Measurements from ENCODE around the gene MSMB.
"Not testable (repeated sequence)": the region's sequence is repeated elsewhere in the genome, so short reads cannot be mapped to it uniquely, and the experiment has no call there.

Gene MSMB

DNA sequence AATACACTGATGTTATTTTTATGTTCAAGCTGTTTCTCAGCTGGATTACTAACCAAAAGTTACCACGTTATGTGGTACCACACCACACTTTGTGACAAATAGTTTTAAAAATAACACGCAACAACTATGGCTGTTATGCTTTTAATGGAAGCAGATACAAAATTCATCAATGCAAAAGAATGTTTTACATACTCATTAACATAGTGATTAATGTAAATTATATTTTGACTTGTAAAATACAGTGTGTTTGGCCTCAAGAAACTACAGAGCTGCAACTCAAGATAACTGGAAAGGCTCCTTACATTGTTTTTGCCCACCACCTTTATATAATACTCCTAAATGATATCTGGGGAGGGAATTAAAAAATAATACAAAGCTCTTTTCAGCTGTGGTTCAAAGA is 41.1 kb downstream of the MSMB start:
- no peaks in the 10 kb centered on the region for H3K9me3 ChIP-seq (ENCODE audit: insufficient read depth, low read length)
- H3K9ac ChIP-seq (ENCODE audit: low read length) = no peak overlapping the region
- H3K27me3 ChIP-seq (ENCODE audit: low read length) = no peaks in the 10 kb centered on the region
- no peak for TF ChIP-seq EZH2phosphoT487 (conservative IDR thresholded peaks at IDR 0.05; ENCODE audit: low read length)
- peaks cover 34% of the 10 kb centered on the region; the same call in 1 of the 2 replicates for H3F3A ChIP-seq (ENCODE audit: insufficient read depth)
- H4K20me1 ChIP-seq (ENCODE audit: low read depth, low read length) = no peaks in the 10 kb centered on the region
- no peak overlapping the region for H2AFZ ChIP-seq (ENCODE audit: low read depth, low read length, severe bottlenecking)
- peaks cover 37% of the 10 kb centered on the region for H3K36me3 ChIP-seq (ENCODE audit: low read length)
- H3K27ac ChIP-seq (ENCODE audit: low read depth, low read length) = no peak overlapping the region
- H3K4me3 ChIP-seq (ENCODE audit: insufficient read depth, low read length, poor library complexity, severe bottlenecking) = no peak overlapping the region
- H3K4me2 ChIP-seq (ENCODE audit: low read depth, low read length, poor library complexity, severe bottlenecking) = no peak overlapping the region
- no peaks in the 10 kb centered on the region for H3K79me2 ChIP-seq (ENCODE audit: insufficient read depth, low read length)
- H3K9me2 ChIP-seq (replicated peaks; ENCODE audit: insufficient read depth, low read length) = no peaks in the 10 kb centered on the region

DNA sequence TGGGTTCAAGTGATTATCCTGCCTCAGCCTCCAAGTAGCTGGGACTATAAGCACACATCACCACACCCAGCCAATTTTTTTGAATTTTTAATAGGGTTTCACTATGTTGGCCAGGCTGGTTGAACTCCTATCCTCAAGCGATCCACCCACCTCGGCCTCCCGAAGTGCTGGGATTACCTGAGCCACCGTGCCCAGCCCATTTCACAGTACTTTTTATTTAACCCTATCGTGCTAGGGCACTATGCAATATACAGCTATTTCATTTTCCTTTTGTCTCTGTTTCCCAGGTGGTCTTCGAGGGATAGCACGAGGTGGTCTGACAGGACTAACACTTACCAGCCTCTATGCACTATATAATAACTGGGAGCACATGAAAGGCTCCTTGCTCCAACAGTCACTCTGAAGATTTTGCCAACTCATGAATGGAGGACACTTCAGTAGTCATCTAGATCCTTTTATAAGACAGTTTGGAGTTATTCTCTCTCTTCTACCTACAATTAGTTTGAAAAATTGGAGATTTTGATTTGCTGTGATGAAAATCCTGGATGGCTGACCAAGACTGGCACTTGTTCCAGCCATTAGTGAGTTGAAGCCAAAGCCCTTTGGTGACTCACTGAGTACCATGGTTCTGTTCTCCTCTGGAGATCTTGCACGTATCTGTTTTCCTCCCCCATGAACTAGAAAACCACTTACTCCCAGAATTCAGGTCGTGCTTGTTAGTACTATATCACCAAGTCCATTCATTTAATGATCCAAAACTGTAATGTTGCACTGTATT is 43.0 kb downstream of the MSMB start:
- no peaks in the 10 kb centered on the region for H3K27me3 ChIP-seq (ENCODE audit: low read length)
- H3K79me2 ChIP-seq (ENCODE audit: insufficient read depth, low read length) = no peaks in the 10 kb centered on the region
- H3F3A ChIP-seq (ENCODE audit: insufficient read depth) = peaks cover 32% of the 10 kb centered on the region; the same call in 1 of the 2 replicates
- no peaks in the 10 kb centered on the region for H3K9me3 ChIP-seq (ENCODE audit: insufficient read depth, low read length)
- H2AFZ ChIP-seq (ENCODE audit: low read depth, low read length, severe bottlenecking) = no peak overlapping the region
- no peaks in the 10 kb centered on the region for H4K20me1 ChIP-seq (ENCODE audit: low read depth, low read length)
- no peak overlapping the region for H3K4me2 ChIP-seq (ENCODE audit: low read depth, low read length, poor library complexity, severe bottlenecking)
- TF ChIP-seq, protein P1, sequence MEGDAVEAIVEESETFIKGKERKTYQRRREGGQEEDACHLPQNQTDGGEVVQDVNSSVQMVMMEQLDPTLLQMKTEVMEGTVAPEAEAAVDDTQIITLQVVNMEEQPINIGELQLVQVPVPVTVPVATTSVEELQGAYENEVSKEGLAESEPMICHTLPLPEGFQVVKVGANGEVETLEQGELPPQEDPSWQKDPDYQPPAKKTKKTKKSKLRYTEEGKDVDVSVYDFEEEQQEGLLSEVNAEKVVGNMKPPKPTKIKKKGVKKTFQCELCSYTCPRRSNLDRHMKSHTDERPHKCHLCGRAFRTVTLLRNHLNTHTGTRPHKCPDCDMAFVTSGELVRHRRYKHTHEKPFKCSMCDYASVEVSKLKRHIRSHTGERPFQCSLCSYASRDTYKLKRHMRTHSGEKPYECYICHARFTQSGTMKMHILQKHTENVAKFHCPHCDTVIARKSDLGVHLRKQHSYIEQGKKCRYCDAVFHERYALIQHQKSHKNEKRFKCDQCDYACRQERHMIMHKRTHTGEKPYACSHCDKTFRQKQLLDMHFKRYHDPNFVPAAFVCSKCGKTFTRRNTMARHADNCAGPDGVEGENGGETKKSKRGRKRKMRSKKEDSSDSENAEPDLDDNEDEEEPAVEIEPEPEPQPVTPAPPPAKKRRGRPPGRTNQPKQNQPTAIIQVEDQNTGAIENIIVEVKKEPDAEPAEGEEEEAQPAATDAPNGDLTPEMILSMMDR (IDR thresholded peaks at IDR 0.05; ENCODE audit: insufficient read depth, low read length, poor library complexity, severe bottlenecking) = no peak
- TF ChIP-seq EZH2phosphoT487 (conservative IDR thresholded peaks at IDR 0.05; ENCODE audit: low read length) = no peak
- no peaks in the 10 kb centered on the region for H3K9me2 ChIP-seq (replicated peaks; ENCODE audit: insufficient read depth, low read length)
- no peak overlapping the region for H3K27ac ChIP-seq (ENCODE audit: low read depth, low read length)
- peaks cover 33% of the 10 kb centered on the region for H3K36me3 ChIP-seq (ENCODE audit: low read length)
- H3K9ac ChIP-seq (ENCODE audit: low read length) = no peak overlapping the region
- H3K4me3 ChIP-seq (ENCODE audit: insufficient read depth, low read length, poor library complexity, severe bottlenecking) = no peak overlapping the region

DNA sequence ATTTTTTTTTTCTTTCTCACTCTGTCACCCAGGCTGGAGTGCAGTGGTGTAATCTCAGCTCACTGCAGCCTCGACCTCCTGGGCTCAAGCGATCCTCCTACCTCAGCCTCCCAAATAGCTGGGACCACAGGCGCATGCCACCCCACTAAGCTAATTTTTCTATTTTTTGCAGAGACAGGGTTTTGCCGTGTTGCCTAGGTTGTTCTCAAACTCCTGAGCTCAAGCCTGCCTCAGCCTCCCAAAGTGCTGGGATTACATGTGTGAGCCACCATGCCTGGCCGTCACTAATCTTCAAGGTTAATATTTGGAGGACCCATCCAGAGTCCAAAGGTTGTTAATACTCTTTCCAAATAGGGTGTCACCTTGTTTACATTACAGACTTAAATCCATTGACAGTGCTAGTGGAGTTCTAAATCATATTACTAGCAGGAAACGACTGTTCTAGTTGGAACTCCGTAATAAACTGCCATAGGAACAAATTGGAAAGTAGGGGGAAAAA is 43.8 kb downstream of the MSMB start:
- H3K4me2 ChIP-seq (ENCODE audit: low read depth, low read length, poor library complexity, severe bottlenecking); H2AFZ ChIP-seq (ENCODE audit: low read depth, low read length, severe bottlenecking); H3K4me3 ChIP-seq (ENCODE audit: insufficient read depth, low read length, poor library complexity, severe bottlenecking); H3K79me2 ChIP-seq (ENCODE audit: insufficient read depth, low read length); H3K9me2 ChIP-seq (replicated peaks; ENCODE audit: insufficient read depth, low read length); H3K9me3 ChIP-seq (ENCODE audit: insufficient read depth, low read length); H3K27ac ChIP-seq (ENCODE audit: low read depth, low read length); H4K20me1 ChIP-seq (ENCODE audit: low read depth, low read length); H3K27me3 ChIP-seq (ENCODE audit: low read length); H3K9ac ChIP-seq (ENCODE audit: low read length): not testable (repeated sequence)
- peaks cover 30% of the 10 kb centered on the region; the same call in 1 of the 2 replicates for H3F3A ChIP-seq (ENCODE audit: insufficient read depth)
- peaks cover 32% of the 10 kb centered on the region for H3K36me3 ChIP-seq (ENCODE audit: low read length)

DNA sequence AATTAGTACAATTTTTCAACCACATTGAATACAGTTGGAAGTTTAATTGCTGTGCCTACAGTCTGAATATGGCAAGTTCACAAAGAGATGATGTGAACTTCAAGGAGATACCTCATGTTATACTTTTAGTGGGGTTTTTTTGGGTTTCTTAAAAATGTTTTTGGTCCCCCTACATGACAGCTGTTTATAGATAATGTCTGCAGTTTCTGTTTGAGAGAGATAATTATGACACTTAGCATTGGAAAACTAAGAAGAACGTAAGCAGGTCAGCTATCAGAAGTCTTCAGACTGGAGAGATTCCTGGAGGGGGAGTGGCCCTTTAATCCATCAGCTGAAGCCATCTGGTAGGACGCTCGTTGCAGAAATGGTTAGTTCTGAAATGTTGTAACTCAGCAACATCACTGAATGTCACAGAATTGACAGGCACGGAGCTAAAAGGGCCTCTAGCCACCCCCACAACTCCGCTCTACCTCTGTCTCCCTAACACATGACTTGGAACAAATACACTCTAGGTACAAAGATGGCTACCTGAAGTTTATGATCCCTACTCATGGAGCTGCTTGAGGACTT is 44.8 kb downstream of the MSMB start:
- Histone ChIP-seq H3K27me3 (ENCODE audit: low read length) (no peaks in the 10 kb centered on the region), H2AFZ (ENCODE audit: low read depth, low read length, severe bottlenecking) (no peak overlapping the region), H3K36me3 (ENCODE audit: low read length) (peaks cover 23% of the 10 kb centered on the region), H3K4me3 (ENCODE audit: insufficient read depth, low read length, poor library complexity, severe bottlenecking) (no peak overlapping the region), H3K9me2 (replicated peaks; ENCODE audit: insufficient read depth, low read length) (no peaks in the 10 kb centered on the region), H3K4me2 (ENCODE audit: low read depth, low read length, poor library complexity, severe bottlenecking) (no peak overlapping the region), H3K9me3 (ENCODE audit: insufficient read depth, low read length) (no peaks in the 10 kb centered on the region), H3K79me2 (ENCODE audit: insufficient read depth, low read length) (0 out of 2 replicates have a peak, but pooled peaks cover 6% of the 10 kb centered on the region), H3K9ac (ENCODE audit: low read length) (no peak overlapping the region), H3F3A (ENCODE audit: insufficient read depth) (peaks cover 21% of the 10 kb centered on the region; the same call in 1 of the 2 replicates), H3K27ac (ENCODE audit: low read depth, low read length) (no peak overlapping the region), H4K20me1 (ENCODE audit: low read depth, low read length) (no peaks in the 10 kb centered on the region)
- no peak for TF ChIP-seq EZH2phosphoT487 (conservative IDR thresholded peaks at IDR 0.05; ENCODE audit: low read length)
- TF ChIP-seq, protein P1 (IDR thresholded peaks at IDR 0.05; ENCODE audit: insufficient read depth, low read length, poor library complexity, severe bottlenecking) = no peak

Data from SU-DHL-6 (cell line).